Prostate gland (tissue), 2 donors: Measurements from ENCODE around the gene RNF112. TPM values are rescaled to one million over a fixed set of nuclear protein-coding genes. Genes with fewer than 3 reads are reported as not detected.
"Not testable (repeated sequence)": the region's sequence is repeated elsewhere in the genome, so short reads cannot be mapped to it uniquely, and the experiment has no call there.

Source experiments
- DNase-seq: peaks from one replicate; pipeline ENCODE4 v3.0.0-alpha.2; 2019; ENCODE audit warnings: low spot score
- H3K27ac ChIP-seq, 2 donors: fragments of 200-600 bp; sonication (generic); 2 replicates each; pipeline ENCODE4 v1.5.1; 2017 to 2019
- H3K27me3 ChIP-seq: fragments of 200-600 bp; sonication (generic); replicated peaks from 2 replicates; pipeline ENCODE4 v1.5.1; 2019; ENCODE audit not compliant: insufficient read depth
- H3K36me3 ChIP-seq, 2 donors: fragments of 200-600 bp; sonication (generic); 1 replicate in 1 of 2; 2 replicates in 1 of 2; pipeline versions ENCODE4 v1.5.1 to v1.8.1; 2017 to 2019
- H3K4me1 ChIP-seq: fragments of 200-600 bp; sonication (generic); replicated peaks from 2 replicates; pipeline ENCODE4 v1.5.1; 2019
- H3K4me3 ChIP-seq, 2 donors: fragments of 200-600 bp; sonication (generic); 2 replicates each; pipeline ENCODE4 v1.5.1; 2017 to 2019
- H3K9me3 ChIP-seq: fragments of 200-600 bp; sonication (generic); 2 replicates; pipeline ENCODE4 v1.5.1; 2017
- POLR2A ChIP-seq: fragments of 450-650 bp; IDR thresholded peaks from one replicate; pipeline ENCODE4 v1.6.1; 2016; ENCODE audit warnings: antibody characterized with exemption, mild to moderate bottlenecking
- POLR2AphosphoS5 ChIP-seq: sonication (generic); formaldehyde crosslinking; IDR thresholded peaks from one replicate; pipeline ENCODE4 v1.6.1; 2017; ENCODE audit warnings: antibody characterized with exemption
- WGBS: methylation state at CpG from one replicate; pipeline ENCODE4 v1.1.5; 2018; 5-methylcytosine and 5-hydroxymethylcytosine counted together
- intact Hi-C: fragments of 100-400 bp; cut with DNase I; formaldehyde crosslinking; loops from one replicate; pipeline ENCODE4 v1.14.2; 2022
- total RNA-seq, 2 donors: library from RNA; depleted of rRNA; stranded (reverse); fragments of >200 nt; gene quantifications; one replicate each; pipeline ENCODE4 v1.1.0, GENCODE V29; 2016
- TF ChIP-seq, protein P1 (sequence below), 4 experiments: fragments of 200-600 bp in 2 of 4; fragments of 450-650 bp in 2 of 4; sonication (generic) in 2 of 4; IDR thresholded peaks; 1 replicate in 3 of 4; 2 replicates in 1 of 4; pipeline ENCODE4 v1.5.1; 2016 to 2019; ENCODE audit warnings: antibody characterized with exemption in 4 of 4, mild to moderate bottlenecking in 2 of 4, moderate library complexity in 2 of 4

RNF112 gene
- total RNA-seq, 2 donors from 2014 or later, result 2.3 to 6.6 TPM

DNA sequence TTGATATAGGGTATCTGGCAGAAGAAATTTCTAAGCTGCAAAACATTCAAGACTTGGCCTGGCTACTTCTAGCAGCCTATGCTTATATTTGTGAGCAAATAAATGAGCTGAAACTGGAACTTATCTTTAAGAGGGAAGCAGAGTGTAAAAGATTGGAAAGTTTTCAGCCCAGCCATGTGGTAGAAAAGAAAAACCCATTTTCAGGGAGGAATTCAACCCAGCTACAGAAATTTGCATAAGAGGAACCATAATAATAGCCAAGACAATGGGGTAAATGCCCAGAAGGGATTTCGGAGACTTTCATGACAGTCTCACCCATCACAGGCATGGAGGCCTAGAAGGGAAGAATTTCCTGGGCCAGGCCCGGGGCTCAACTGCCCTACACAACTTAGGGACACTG, 31.7 kb downstream of the RNF112 start:
- no peak for TF ChIP-seq POLR2AphosphoS5
- TF ChIP-seq, protein P1, sequence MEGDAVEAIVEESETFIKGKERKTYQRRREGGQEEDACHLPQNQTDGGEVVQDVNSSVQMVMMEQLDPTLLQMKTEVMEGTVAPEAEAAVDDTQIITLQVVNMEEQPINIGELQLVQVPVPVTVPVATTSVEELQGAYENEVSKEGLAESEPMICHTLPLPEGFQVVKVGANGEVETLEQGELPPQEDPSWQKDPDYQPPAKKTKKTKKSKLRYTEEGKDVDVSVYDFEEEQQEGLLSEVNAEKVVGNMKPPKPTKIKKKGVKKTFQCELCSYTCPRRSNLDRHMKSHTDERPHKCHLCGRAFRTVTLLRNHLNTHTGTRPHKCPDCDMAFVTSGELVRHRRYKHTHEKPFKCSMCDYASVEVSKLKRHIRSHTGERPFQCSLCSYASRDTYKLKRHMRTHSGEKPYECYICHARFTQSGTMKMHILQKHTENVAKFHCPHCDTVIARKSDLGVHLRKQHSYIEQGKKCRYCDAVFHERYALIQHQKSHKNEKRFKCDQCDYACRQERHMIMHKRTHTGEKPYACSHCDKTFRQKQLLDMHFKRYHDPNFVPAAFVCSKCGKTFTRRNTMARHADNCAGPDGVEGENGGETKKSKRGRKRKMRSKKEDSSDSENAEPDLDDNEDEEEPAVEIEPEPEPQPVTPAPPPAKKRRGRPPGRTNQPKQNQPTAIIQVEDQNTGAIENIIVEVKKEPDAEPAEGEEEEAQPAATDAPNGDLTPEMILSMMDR (IDR thresholded peaks at IDR 0.05), result no peak
- Histone ChIP-seq H3K36me3 (no peaks in the 10 kb centered on the region), H3K4me1 (no peaks in the 10 kb centered on the region), H3K27me3 (no peaks in the 10 kb centered on the region), H3K27ac (no peak overlapping the region), H3K4me3 (no peak overlapping the region), H3K9me3 (no peaks in the 10 kb centered on the region)
- no peak for DNase-seq
- WGBS, result 88% methylated on average over 2 of the region's 2 CpGs
- intact Hi-C loops, result no loop called here

DNA sequence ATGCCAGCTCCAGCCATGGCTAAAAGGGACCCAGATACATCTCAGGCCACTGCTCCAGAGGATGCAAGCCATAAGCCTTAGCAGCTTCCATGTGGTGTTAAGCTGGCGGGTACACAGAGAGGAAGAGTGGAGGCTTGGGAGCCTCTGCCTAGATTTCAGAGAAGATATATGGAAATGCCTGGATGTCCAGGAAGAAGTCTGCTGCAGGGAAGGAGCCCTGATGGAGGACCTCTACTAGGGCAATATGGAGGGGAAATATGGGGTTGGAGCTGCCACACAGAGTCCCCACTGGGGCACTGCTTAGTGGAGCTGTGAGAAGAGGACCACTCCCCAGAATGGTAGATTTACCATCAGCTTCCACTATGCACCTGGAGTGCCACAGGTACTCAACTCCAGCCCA, 32.1 kb downstream of the RNF112 start:
- Histone ChIP-seq H3K27ac (no peak overlapping the region), H3K4me1 (no peaks in the 10 kb centered on the region), H3K36me3 (no peaks in the 10 kb centered on the region), H3K4me3 (no peak overlapping the region), H3K27me3 (no peaks in the 10 kb centered on the region), H3K9me3 (no peaks in the 10 kb centered on the region)
- WGBS, result 100% methylated on average over 1 of the region's 1 CpG
- intact Hi-C loops, result no loop called here
- TF ChIP-seq, protein P1 (IDR thresholded peaks at IDR 0.05), result no peak
- TF ChIP-seq POLR2A (no peak), POLR2AphosphoS5 (no peak)
- no peak for DNase-seq

DNA sequence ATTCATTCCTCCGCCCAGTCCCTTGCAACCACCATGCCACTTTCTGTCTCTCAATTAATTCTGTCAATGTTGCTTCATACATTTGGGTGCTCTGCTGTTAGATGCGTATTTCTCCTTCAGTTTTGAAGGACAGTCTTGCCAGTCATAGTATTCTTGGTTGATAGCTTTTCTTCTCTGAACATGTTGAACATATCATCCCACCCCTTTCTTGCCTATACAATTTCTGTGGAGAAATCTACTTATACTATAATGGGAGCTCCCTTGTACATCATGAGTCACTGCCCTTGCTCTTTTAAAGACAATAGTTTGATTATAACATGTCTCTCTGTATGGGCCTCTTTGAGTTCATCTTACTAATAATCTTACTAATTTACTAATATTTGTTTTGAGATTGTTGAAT, 34.1 kb downstream of the RNF112 start:
- Histone ChIP-seq H3K36me3 (no peaks in the 10 kb centered on the region), H3K4me1 (no peaks in the 10 kb centered on the region), H3K4me3 (no peak overlapping the region), H3K27me3 (no peaks in the 10 kb centered on the region), H3K9me3 (no peaks in the 10 kb centered on the region), H3K27ac (no peak overlapping the region)
- TF ChIP-seq POLR2A, result no peak
- TF ChIP-seq POLR2AphosphoS5, result no peak
- TF ChIP-seq, protein P1 (IDR thresholded peaks at IDR 0.05), result no peak
- WGBS, result 97% methylated on average over 2 of the region's 2 CpGs
- no peak for DNase-seq
- intact Hi-C loops, result loop anchor here (2.0 to 5.0 kb wide), 3 partner anchors 34 to 128 kb away; partner anchors contain the start of genes MAPK7 and RNF112

DNA sequence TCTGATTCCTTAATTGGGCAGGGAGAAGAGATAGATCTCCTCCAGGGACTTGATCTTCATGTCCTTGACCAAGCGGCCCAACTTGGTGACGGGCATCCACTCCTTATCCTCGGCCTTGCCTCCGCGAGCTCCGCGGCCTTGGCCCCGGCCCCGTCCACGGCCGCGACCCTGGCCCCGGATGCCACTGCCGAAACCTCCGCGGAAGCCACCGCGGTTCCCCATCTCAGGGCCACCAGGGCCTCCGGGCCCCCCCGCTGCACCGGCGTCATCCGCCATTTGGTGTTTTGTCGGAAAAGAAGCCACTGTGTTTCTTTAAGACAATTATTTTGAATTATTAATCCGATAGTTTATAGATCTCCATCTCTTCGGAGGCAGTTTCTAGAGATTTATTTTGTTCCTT, 35.5 kb downstream of the RNF112 start:
- not testable (repeated sequence) for H3K27me3 ChIP-seq
- WGBS, result 86% methylated on average over 26 of the region's 26 CpGs

DNA sequence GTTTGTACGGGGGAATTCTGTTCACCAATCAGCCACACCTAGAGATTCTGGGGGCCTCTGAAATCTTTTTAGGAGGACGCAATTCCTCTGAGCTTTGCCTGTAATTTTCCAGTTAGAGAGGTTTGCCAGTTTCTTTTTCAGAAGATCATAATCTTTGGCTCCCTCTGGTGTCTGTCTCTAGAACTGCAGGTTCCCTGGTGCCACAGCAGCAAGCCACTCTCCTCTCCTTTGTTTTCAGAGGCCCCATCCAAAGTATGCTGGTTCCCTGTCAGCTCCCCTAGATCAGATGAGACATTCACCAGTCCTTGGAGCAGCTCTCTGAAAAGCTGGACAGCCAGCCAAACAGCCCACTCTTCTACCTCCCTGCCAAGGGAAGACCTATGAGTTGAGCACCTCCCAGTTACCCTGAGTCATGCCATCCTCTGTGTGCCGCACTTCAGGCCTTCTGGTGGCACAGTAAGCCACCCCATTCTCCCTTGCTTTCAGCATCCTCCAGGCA, 36.1 kb downstream of the RNF112 start:
- H3K4me1 ChIP-seq, result no peaks in the 10 kb centered on the region
- intact Hi-C loops, result loop anchor here (1.0 to 5.0 kb wide), 3 partner anchors 70 to 130 kb away; partner anchors contain the start of genes B9D1 and MAPK7
- DNase-seq, result peak; percentile 78

More for the DNA sequence above, 35.5 kb downstream of the RNF112 start:
- not testable (repeated sequence) for H3K4me1 ChIP-seq, DNase-seq, H3K36me3 ChIP-seq, H3K4me3 ChIP-seq, H3K9me3 ChIP-seq
- intact Hi-C loops, result loop anchor here (5.0 kb wide), 2 partner anchors 69 to 129 kb away; partner anchors contain the start of gene MAPK7
- peak overlapping the region in 1 of 2 donors; percentile 52 for H3K27ac ChIP-seq

More for the DNA sequence above, 36.1 kb downstream of the RNF112 start:
- no peaks in the 10 kb centered on the region for H3K9me3 ChIP-seq
- no peak overlapping the region for H3K4me3 ChIP-seq
- no peaks in the 10 kb centered on the region for H3K27me3 ChIP-seq
- TF ChIP-seq POLR2A (no peak), POLR2AphosphoS5 (peak; percentile 56)
- TF ChIP-seq, protein P1 (IDR thresholded peaks at IDR 0.05), result peak; percentile 93 to 97 (median 96)
- H3K27ac ChIP-seq, result peak overlapping the region in 1 of 2 donors; percentile 52
- 30% methylated on average over 3 of the region's 3 CpGs for WGBS
- no peaks in the 10 kb centered on the region for H3K36me3 ChIP-seq
